Astrocyte (in vitro differentiated cells and primary cell): ENCODE results near the gene LYST. TPM values are rescaled to one million over a fixed set of nuclear protein-coding genes. Genes with fewer than 3 reads are reported as not detected.

Source experiments
- DNase-seq: peaks from one replicate; pipeline ENCODE4 v3.0.0-alpha.2; 2010; ENCODE audit warnings: low read depth
- FAIRE-seq: peaks from 2 replicates; lab custom pipeline; 2011; peaks lifted over from hg19 to GRCh38; lab: Jason Lieb, UNC
- H2AFZ ChIP-seq: 2 replicates; pipeline ENCODE4 v1.6.0; 2012; ENCODE audit warnings: low read depth, low read length, inconsistent platforms
- H3K27ac ChIP-seq: 2 replicates; pipeline ENCODE4 v1.5.1; 2011; ENCODE audit warnings: low read depth, low read length, inconsistent platforms
- H3K27me3 ChIP-seq: 2 replicates; pipeline ENCODE4 v1.6.0; 2011; ENCODE audit warnings: low read length, inconsistent platforms; ENCODE audit not compliant: insufficient read depth
- H3K36me3 ChIP-seq: 2 replicates; pipeline ENCODE4 v1.5.1; 2011; ENCODE audit warnings: low read length, inconsistent platforms; ENCODE audit not compliant: insufficient read depth
- H3K4me1 ChIP-seq: 2 replicates; pipeline ENCODE4 v1.5.1; 2011; ENCODE audit warnings: low read length, inconsistent platforms; ENCODE audit not compliant: insufficient read depth
- H3K4me2 ChIP-seq: 2 replicates; pipeline ENCODE4 v1.6.0; 2012; ENCODE audit warnings: low read length, inconsistent platforms
- H3K4me3 ChIP-seq: 2 replicates; pipeline ENCODE4 v1.5.1; 2011; ENCODE audit warnings: low read depth, mild to moderate bottlenecking, low read length, inconsistent platforms; ENCODE audit not compliant: insufficient read depth
- H3K79me2 ChIP-seq: 2 replicates; pipeline ENCODE4 v1.6.0; 2012; ENCODE audit warnings: mild to moderate bottlenecking, low read length, inconsistent platforms; ENCODE audit not compliant: insufficient read depth
- H3K9ac ChIP-seq: 2 replicates; pipeline ENCODE4 v1.6.0; 2012; ENCODE audit warnings: mild to moderate bottlenecking, low read length, inconsistent platforms
- H3K9me3 ChIP-seq: 2 replicates; pipeline ENCODE4 v1.5.1; 2012; ENCODE audit warnings: low read depth, mild to moderate bottlenecking, low read length, inconsistent platforms; ENCODE audit not compliant: insufficient read depth
- H4K20me1 ChIP-seq: 2 replicates; pipeline ENCODE4 v1.6.0; 2012; ENCODE audit warnings: low read length, inconsistent platforms; ENCODE audit not compliant: insufficient read depth
- H3K27ac Mint-ChIP-seq: one replicate; pipeline ENCODE4 v1.8.0; 2021; ENCODE audit warnings: mild to moderate bottlenecking, mixed read lengths; ENCODE audit not compliant: unreplicated experiment
- H3K27me3 Mint-ChIP-seq: one replicate; pipeline ENCODE4 v1.8.0; 2021; ENCODE audit warnings: low read depth, mixed read lengths; ENCODE audit not compliant: unreplicated experiment
- H3K36me3 Mint-ChIP-seq: one replicate; pipeline ENCODE4 v1.8.0; 2021; ENCODE audit warnings: low read depth, mixed read lengths; ENCODE audit not compliant: unreplicated experiment
- H3K4me1 Mint-ChIP-seq: one replicate; pipeline ENCODE4 v1.8.0; 2021; ENCODE audit warnings: low read depth, mixed read lengths; ENCODE audit not compliant: unreplicated experiment
- H3K4me3 Mint-ChIP-seq: one replicate; pipeline ENCODE4 v1.8.0; 2021; ENCODE audit warnings: mild to moderate bottlenecking, moderate library complexity, mixed read lengths; ENCODE audit not compliant: unreplicated experiment
- H3K9me3 Mint-ChIP-seq: one replicate; pipeline ENCODE4 v1.8.0; 2021; ENCODE audit warnings: mild to moderate bottlenecking, mixed read lengths; ENCODE audit not compliant: unreplicated experiment
- CTCF ChIP-seq: IDR thresholded peaks from 2 replicates; pipeline ENCODE4 v1.5.1; 2011; ENCODE audit warnings: low read depth, mild to moderate bottlenecking, inconsistent platforms, low read length, moderate library complexity; ENCODE audit not compliant: insufficient read depth
- EZH2 ChIP-seq: IDR thresholded peaks from 2 replicates; pipeline ENCODE4 v1.6.1; 2012; ENCODE audit warnings: mild to moderate bottlenecking, low read length, inconsistent platforms; ENCODE audit not compliant: insufficient read depth
- total RNA-seq: library from RNA; stranded (reverse); gene quantifications from 2 replicates; pipeline ENCODE4 v1.2.1, GENCODE V29; 2021

LYST gene
- total RNA-seq, 1 donor from 2014 or later = 15.7 TPM

DNA sequence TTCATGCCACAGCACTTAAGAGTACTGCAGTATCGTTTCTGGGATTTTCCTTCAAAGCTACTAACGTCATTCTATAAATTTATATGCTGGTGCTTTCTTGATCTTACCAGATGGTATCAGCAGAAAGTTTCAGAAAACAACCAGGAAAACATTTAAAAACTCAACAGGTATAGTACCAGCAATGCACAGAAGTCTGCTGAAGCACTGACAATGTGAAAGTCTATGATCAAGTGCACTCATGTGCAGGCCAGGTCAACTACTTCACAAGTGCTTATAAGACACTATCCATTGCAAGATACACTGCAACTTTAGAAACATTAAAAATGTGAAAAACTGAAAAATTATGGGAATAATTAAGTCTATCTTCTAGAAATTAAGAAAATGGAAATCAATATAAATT is 34.7 kb downstream of the LYST start:
- H2AFZ ChIP-seq = no peak overlapping the region
- no peaks in the 10 kb centered on the region for H3K9me3 Mint-ChIP-seq
- H3K4me1 ChIP-seq = no peaks in the 10 kb centered on the region
- no peaks in the 10 kb centered on the region for H3K79me2 ChIP-seq
- H3K27ac Mint-ChIP-seq = no peak overlapping the region
- H3K9me3 ChIP-seq = no peaks in the 10 kb centered on the region
- no peaks in the 10 kb centered on the region for H3K36me3 Mint-ChIP-seq
- no peaks in the 10 kb centered on the region for H3K27me3 ChIP-seq
- H3K9ac ChIP-seq = no peak overlapping the region
- no peak overlapping the region for H3K4me3 Mint-ChIP-seq
- no peaks in the 10 kb centered on the region for H3K36me3 ChIP-seq
- no peak overlapping the region for H3K4me2 ChIP-seq
- no peaks in the 10 kb centered on the region for H4K20me1 ChIP-seq
- no peak overlapping the region for H3K27ac ChIP-seq
- H3K27me3 Mint-ChIP-seq = no peaks in the 10 kb centered on the region
- DNase-seq = no peak
- H3K4me3 ChIP-seq = no peak overlapping the region
- H3K4me1 Mint-ChIP-seq = peaks cover 4% of the 10 kb centered on the region
- no peak for FAIRE-seq
- no peak for TF ChIP-seq CTCF

DNA sequence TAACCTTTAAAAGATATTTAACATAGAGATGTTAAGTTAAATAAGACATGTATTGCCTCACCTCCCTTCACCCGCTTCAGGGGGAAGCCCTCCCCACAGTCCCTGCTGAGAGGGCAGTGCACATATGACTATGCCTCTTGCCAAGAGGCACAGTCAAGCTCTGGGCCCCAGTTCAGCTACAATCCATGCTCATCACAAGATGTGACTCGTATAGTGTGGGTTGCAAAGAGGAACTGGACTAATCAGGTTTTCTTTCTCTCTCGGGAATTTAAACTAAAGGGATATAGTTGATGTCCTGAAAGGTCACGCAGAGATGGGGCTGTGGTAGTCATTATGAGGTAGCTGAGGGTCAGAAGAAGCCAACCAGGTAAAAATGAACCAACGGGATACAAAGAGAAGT is 35.6 kb downstream of the LYST start:
- H3K4me1 ChIP-seq = no peaks in the 10 kb centered on the region

More for the DNA sequence above, 35.6 kb downstream of the LYST start:
- Mint-ChIP-seq H3K27ac (peak overlapping the region; percentile 37), H3K9me3 (no peaks in the 10 kb centered on the region), H3K4me3 (no peak overlapping the region), H3K4me1 (peaks cover 4% of the 10 kb centered on the region), H3K36me3 (peaks cover 1% of the 10 kb centered on the region), H3K27me3 (no peaks in the 10 kb centered on the region)
- H2AFZ ChIP-seq = no peak overlapping the region
- H3K79me2 ChIP-seq = no peaks in the 10 kb centered on the region
- no peaks in the 10 kb centered on the region for H3K36me3 ChIP-seq
- FAIRE-seq (no peak), DNase-seq (no peak)
- no peaks in the 10 kb centered on the region for H3K27me3 ChIP-seq
- H3K9ac ChIP-seq = no peak overlapping the region
- H3K27ac ChIP-seq = no peak overlapping the region
- H4K20me1 ChIP-seq = no peaks in the 10 kb centered on the region
- no peak overlapping the region for H3K4me3 ChIP-seq
- TF ChIP-seq CTCF (no peak), EZH2 (no peak)
- no peak overlapping the region for H3K4me2 ChIP-seq
- no peaks in the 10 kb centered on the region for H3K9me3 ChIP-seq
